ENCODE results near the gene WHAMM. TPM values are rescaled to one million over a fixed set of nuclear protein-coding genes. Genes with fewer than 3 reads are reported as not detected.

WHAMM gene
- total and polyA plus RNA-seq, 4 donors: 2.0 to 11.8 (median 7.8) TPM

DNA sequence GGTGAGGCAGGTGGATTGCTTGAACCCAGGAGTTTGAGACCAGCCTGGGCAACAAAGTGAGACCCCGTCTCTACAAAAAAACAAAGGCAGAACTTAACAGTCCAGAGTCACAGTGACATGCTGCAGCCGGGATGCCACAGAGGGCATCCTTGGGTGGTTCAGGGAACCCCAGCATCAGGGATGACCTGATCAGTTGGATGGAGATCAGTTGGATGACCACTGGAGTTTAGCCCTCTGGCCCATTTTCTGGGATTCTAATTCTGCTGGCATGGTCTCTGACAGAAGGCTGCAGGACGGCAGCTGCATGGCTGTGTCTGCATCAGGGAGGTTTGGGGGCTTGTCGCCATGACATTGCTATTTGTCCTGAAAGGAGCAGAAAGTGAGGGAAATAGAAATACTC lies 19.8 kb downstream of the WHAMM start:
- H3K27me3 ChIP-seq (ENCODE audit: control insufficient read depth in 1 of 2, insufficient read depth in 2 of 2, low read length in 1 of 2): no peaks in the 10 kb centered on the region
- peaks cover 0 to 6% of the 10 kb centered on the region in 2 donors for H3K36me3 ChIP-seq (ENCODE audit: control insufficient read depth in 1 of 2, insufficient read depth in 2 of 2, low read length in 1 of 2)
- 90 to 91% methylated on average over 4 of the region's 4 CpGs for WGBS, 2 donors
- ATAC-seq (ENCODE audit: low FRiP score): no peak
- no peak overlapping the region for H3K27ac ChIP-seq (ENCODE audit: low read depth in 1 of 2, low read length in 2 of 2)
- no peaks in the 10 kb centered on the region for H3K4me1 ChIP-seq (ENCODE audit: control insufficient read depth in 1 of 2, insufficient read depth in 2 of 2, low read length in 2 of 2)
- DNase-seq: no peak
- H3K4me3 ChIP-seq (ENCODE audit: low read length in 2 of 2): no peak overlapping the region
- no peaks in the 10 kb centered on the region for H3K9me3 ChIP-seq (ENCODE audit: control insufficient read depth, low read length)
- intact Hi-C loops (cut with DNase I): no loop called here

DNA sequence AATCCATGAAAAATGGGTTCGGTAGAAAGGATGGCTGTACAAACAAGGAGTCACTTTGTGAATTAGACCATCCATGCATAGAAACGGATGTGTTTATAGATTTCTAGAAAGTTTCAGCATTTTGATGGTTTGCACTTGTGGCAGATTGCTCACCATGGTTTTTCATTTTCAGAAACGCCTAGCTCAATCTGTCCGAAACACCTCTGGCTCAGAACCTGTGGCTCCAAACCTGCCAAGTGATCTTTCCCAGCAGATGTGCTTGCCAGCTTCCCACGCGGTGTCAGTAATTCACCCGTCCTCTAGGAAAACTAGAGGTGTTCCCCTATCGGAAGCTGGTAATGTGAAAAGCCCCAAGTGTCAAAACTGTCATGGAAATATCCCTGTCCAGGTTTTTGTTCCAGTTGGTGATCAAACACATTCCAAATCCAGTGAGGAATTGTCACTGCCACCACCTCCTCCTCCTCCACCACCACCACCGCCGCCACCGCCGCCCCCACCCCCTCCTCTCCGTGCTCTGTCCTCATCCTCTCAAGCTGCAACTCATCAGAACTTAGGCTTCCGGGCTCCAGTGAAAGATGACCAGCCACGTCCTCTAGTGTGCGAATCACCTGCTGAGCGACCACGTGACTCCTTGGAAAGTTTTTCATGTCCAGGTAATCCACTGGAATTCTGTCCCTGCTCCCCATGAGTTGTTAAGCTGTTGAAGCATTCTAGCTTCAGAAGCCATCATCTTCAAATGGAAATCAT lies 21.2 kb downstream of the WHAMM start:
- Histone ChIP-seq H3K36me3 (ENCODE audit: control insufficient read depth in 1 of 2, insufficient read depth in 2 of 2, low read length in 1 of 2) (peaks cover 0 to 6% of the 10 kb centered on the region in 2 donors), H3K4me1 (ENCODE audit: control insufficient read depth in 1 of 2, insufficient read depth in 2 of 2, low read length in 2 of 2) (no peaks in the 10 kb centered on the region), H3K9me3 (ENCODE audit: control insufficient read depth, low read length) (no peaks in the 10 kb centered on the region), H3K4me3 (ENCODE audit: low read length in 2 of 2) (no peak overlapping the region), H3K27me3 (ENCODE audit: control insufficient read depth in 1 of 2, insufficient read depth in 2 of 2, low read length in 1 of 2) (no peaks in the 10 kb centered on the region), H3K27ac (ENCODE audit: low read depth in 1 of 2, low read length in 2 of 2) (no peak overlapping the region)
- intact Hi-C loops (cut with DNase I): no loop called here
- DNase-seq: no peak
- WGBS, 2 donors: 85 to 91% methylated on average over 18 of the region's 18 CpGs
- no peak for ATAC-seq (ENCODE audit: low FRiP score)

DNA sequence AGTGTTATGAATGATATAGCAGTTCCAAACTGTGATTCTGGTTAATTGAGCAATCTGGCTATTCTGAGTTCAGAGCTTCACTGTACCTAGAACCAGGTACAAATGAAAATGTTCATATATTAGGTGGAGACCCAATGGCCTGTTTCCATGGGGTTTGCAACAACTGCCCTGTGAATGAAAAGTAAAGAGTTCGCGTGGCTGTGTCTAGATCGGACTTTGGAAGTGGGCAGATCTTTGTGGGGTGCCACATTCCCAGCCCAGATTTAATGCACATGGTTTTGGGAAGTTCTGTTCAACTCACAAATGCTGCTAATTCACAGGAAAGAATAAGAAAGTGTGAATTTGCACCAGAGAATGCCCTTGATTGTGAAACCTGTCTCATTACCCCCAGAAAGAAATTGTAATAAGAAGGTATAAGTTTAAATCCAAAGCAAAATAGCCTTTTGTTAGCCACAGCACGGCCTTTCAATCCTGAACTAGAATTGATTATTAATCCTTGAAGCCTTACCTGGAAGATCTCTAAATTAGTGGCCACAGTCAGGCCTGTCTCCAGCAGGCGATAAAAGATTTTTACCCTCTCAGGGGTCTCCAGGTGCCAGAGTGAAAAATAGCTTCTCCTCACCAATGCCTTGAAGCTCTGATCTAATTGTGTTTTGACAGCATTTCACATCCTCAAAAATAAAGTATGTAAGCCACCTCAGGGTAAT lies 22.6 kb downstream of the WHAMM start:
- Histone ChIP-seq H3K27ac (ENCODE audit: low read depth in 1 of 2, low read length in 2 of 2) (no peak overlapping the region), H3K27me3 (ENCODE audit: control insufficient read depth in 1 of 2, insufficient read depth in 2 of 2, low read length in 1 of 2) (no peaks in the 10 kb centered on the region), H3K9me3 (ENCODE audit: control insufficient read depth, low read length) (peaks cover 1% of the 10 kb centered on the region), H3K4me3 (ENCODE audit: low read length in 2 of 2) (no peak overlapping the region), H3K4me1 (ENCODE audit: control insufficient read depth in 1 of 2, insufficient read depth in 2 of 2, low read length in 2 of 2) (no peaks in the 10 kb centered on the region), H3K36me3 (ENCODE audit: control insufficient read depth in 1 of 2, insufficient read depth in 2 of 2, low read length in 1 of 2) (peaks cover 0 to 8% of the 10 kb centered on the region in 2 donors)
- intact Hi-C loops (cut with DNase I): no loop called here
- ATAC-seq (ENCODE audit: low FRiP score): no peak
- no peak for DNase-seq
- 94 to 95% methylated on average over 5 of the region's 5 CpGs for WGBS, 2 donors

GRCh38 chr15:82832601-82833361 lies 23.4 kb downstream of the WHAMM start:
- H3K27ac ChIP-seq (ENCODE audit: low read depth in 1 of 2, low read length in 2 of 2): no peak overlapping the region
- no peak overlapping the region for H3K4me3 ChIP-seq (ENCODE audit: low read length in 2 of 2)
- H3K36me3 ChIP-seq (ENCODE audit: control insufficient read depth in 1 of 2, insufficient read depth in 2 of 2, low read length in 1 of 2): peaks cover 0 to 7% of the 10 kb centered on the region in 2 donors
- no peak for DNase-seq
- no peak for ATAC-seq (ENCODE audit: low FRiP score)
- no peaks in the 10 kb centered on the region for H3K4me1 ChIP-seq (ENCODE audit: control insufficient read depth in 1 of 2, insufficient read depth in 2 of 2, low read length in 2 of 2)
- 68% methylated on average over 13 of the region's 13 CpGs for WGBS, 2 donors
- intact Hi-C loops (cut with DNase I): no loop called here
- no peaks in the 10 kb centered on the region for H3K27me3 ChIP-seq (ENCODE audit: control insufficient read depth in 1 of 2, insufficient read depth in 2 of 2, low read length in 1 of 2)
- peaks cover 1% of the 10 kb centered on the region for H3K9me3 ChIP-seq (ENCODE audit: control insufficient read depth, low read length)

GRCh38 chr15:82833362-82833682 lies 23.9 kb downstream of the WHAMM start:
- peaks cover 0 to 7% of the 10 kb centered on the region in 2 donors for H3K36me3 ChIP-seq (ENCODE audit: control insufficient read depth in 1 of 2, insufficient read depth in 2 of 2, low read length in 1 of 2)

GRCh38 chr15:82835391-82835917 lies 26.0 kb downstream of the WHAMM start:
- no peaks in the 10 kb centered on the region for H3K4me1 ChIP-seq (ENCODE audit: control insufficient read depth in 1 of 2, insufficient read depth in 2 of 2, low read length in 2 of 2)
- ATAC-seq (ENCODE audit: low FRiP score) (no peak), DNase-seq (no peak)
- no peak overlapping the region for H3K4me3 ChIP-seq (ENCODE audit: low read length in 2 of 2)
- 96 to 97% methylated on average over 7 of the region's 7 CpGs for WGBS, 2 donors
- peaks cover 1% of the 10 kb centered on the region for H3K9me3 ChIP-seq (ENCODE audit: control insufficient read depth, low read length)
- H3K36me3 ChIP-seq (ENCODE audit: control insufficient read depth in 1 of 2, insufficient read depth in 2 of 2, low read length in 1 of 2): peaks cover 0 to 7% of the 10 kb centered on the region in 2 donors
- no peaks in the 10 kb centered on the region for H3K27me3 ChIP-seq (ENCODE audit: control insufficient read depth in 1 of 2, insufficient read depth in 2 of 2, low read length in 1 of 2)
- intact Hi-C loops (cut with DNase I): no loop called here
- no peak overlapping the region for H3K27ac ChIP-seq (ENCODE audit: low read depth in 1 of 2, low read length in 2 of 2)

More at GRCh38 chr15:82833362-82833682, 23.9 kb downstream of the WHAMM start:
- Histone ChIP-seq H3K9me3 (ENCODE audit: control insufficient read depth, low read length) (peaks cover 1% of the 10 kb centered on the region), H3K27me3 (ENCODE audit: control insufficient read depth in 1 of 2, insufficient read depth in 2 of 2, low read length in 1 of 2) (no peaks in the 10 kb centered on the region), H3K4me3 (ENCODE audit: low read length in 2 of 2) (no peak overlapping the region), H3K4me1 (ENCODE audit: control insufficient read depth in 1 of 2, insufficient read depth in 2 of 2, low read length in 2 of 2) (no peaks in the 10 kb centered on the region), H3K27ac (ENCODE audit: low read depth in 1 of 2, low read length in 2 of 2) (no peak overlapping the region)
- ATAC-seq (ENCODE audit: low FRiP score) (no peak), DNase-seq (no peak)
- WGBS, 2 donors: 96% methylated on average over 4 of the region's 4 CpGs
- intact Hi-C loops (cut with DNase I): no loop called here

DNA sequence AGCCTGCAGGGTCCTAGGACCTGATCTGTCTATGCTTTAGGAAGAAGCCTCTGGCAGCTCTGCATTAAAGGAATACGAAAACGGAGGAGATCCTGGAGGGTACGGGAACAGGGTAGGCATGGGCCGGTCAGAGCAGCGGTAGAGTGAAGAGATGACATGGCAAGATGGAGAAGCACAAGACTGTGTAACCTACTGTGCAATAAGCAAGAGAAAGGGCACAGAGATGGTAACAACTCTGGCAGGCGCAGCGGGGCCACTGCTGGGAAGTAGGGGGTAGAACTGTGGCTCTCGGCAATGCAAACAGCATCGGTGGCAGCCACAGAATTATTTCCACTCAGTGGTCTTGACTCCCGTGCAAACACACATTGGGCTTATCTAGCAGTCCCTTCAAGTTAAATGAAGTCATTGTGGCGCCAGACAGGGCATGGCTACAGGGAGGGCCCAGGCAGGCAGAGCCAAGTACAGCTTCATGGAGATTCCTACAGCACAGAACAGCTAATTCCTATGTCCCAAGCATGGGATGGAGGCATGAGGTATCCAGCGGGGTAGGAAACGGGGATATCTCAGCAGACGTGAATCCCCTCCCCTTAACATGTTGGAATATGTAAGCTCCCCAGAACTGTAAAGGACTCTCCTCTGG lies 28.8 kb downstream of the WHAMM start:
- intact Hi-C loops (cut with DNase I): no loop called here
- no peak overlapping the region for H3K4me3 ChIP-seq (ENCODE audit: low read length in 2 of 2)
- H3K36me3 ChIP-seq (ENCODE audit: control insufficient read depth in 1 of 2, insufficient read depth in 2 of 2, low read length in 1 of 2): peaks cover 0 to 5% of the 10 kb centered on the region in 2 donors
- H3K27ac ChIP-seq (ENCODE audit: low read depth in 1 of 2, low read length in 2 of 2): no peak overlapping the region
- H3K9me3 ChIP-seq (ENCODE audit: control insufficient read depth, low read length): peaks cover 1% of the 10 kb centered on the region
- H3K4me1 ChIP-seq (ENCODE audit: control insufficient read depth in 1 of 2, insufficient read depth in 2 of 2, low read length in 2 of 2): no peaks in the 10 kb centered on the region
- ATAC-seq (ENCODE audit: low FRiP score): no peak
- no peaks in the 10 kb centered on the region for H3K27me3 ChIP-seq (ENCODE audit: control insufficient read depth in 1 of 2, insufficient read depth in 2 of 2, low read length in 1 of 2)
- no peak for DNase-seq
- WGBS, 2 donors: 92 to 96% methylated on average over 14 of the region's 14 CpGs

DNA sequence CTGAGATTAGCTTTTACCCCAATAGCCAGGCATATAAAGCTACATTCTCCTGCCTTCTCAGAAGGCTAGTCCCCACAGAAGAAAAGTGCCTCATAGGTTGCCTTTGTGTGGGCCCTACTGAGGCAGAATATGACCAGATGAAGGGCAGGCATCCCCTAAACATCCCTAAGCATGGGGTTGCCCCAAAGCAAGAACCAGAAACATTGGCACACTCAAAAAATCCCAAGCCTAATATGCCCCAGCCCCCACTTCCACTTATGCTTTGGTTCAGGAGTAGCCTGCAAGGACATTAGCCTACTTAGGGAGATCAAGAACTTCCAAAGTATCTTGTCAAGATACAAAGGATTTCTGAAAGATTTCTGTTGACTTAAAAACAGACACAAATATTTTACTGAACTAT lies 29.7 kb downstream of the WHAMM start:
- Histone ChIP-seq H3K4me1 (ENCODE audit: control insufficient read depth in 1 of 2, insufficient read depth in 2 of 2, low read length in 2 of 2) (no peaks in the 10 kb centered on the region), H3K4me3 (ENCODE audit: low read length in 2 of 2) (no peak overlapping the region), H3K27ac (ENCODE audit: low read depth in 1 of 2, low read length in 2 of 2) (no peak overlapping the region), H3K9me3 (ENCODE audit: control insufficient read depth, low read length) (peaks cover 1% of the 10 kb centered on the region), H3K36me3 (ENCODE audit: control insufficient read depth in 1 of 2, insufficient read depth in 2 of 2, low read length in 1 of 2) (peaks cover 0 to 3% of the 10 kb centered on the region in 2 donors), H3K27me3 (ENCODE audit: control insufficient read depth in 1 of 2, insufficient read depth in 2 of 2, low read length in 1 of 2) (no peaks in the 10 kb centered on the region)
- ATAC-seq (ENCODE audit: low FRiP score) (no peak), DNase-seq (no peak)
- intact Hi-C loops (cut with DNase I): no loop called here

Data from aorta (tissue), 5 donors.